ENCODE data around the gene HOXC4.
"Not testable (repeated sequence)": the region's sequence is repeated elsewhere in the genome, so short reads cannot be mapped to it uniquely, and the experiment has no call there.

HOXC4 gene

DNA sequence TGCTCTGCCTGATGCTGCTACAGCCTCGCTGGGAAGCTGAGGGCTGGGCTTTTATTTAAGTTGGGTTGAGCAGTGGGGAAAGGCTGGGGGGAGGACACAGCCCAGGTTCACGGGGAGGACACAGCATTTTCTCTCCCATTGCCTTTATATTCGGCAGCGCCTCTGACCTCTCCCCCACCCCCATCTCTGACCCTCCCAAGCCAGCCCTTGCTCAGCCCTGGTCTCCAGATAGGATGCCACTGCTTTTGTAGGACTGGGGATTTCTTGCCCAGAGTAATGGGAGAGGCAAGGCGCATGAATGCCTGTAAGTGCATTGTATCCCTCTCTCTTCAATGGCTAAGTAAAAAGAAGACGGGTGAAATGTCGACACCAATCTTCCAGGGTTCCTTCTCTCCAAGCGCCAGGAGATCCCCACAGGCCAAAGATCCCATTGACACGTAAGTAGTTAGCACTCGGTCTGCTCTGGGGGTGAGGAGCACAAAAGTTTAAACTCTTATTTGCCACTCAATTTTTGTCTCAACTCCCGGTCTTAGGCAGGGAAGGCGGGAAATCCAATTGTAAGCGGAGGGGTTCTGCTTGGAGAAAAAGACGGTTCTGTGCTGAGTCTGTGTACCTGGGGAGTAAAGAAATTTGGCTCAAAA is 4.6 kb downstream of the HOXC4 start:
- no peak for DNase-seq (ENCODE audit: low read depth)

DNA sequence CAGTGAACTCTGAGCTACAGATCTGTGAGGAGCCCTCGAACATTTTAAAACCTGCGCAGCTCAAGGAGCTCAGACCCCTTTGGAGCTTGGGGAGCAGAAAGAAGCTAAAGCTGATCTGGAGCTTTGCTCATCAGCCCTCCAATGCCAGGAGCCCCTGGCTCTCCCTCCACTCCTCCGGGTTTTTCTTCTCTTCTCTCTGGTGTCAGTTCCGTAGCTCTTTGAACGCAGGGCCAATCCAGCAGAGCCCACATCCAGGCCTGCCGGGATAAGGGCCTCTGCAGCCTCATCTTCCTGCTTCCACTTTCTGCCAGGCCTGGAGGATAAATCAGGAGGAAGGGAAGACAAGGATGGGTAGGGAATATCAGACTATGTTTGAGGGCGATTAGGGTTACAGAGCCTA is 6.0 kb downstream of the HOXC4 start:
- DNase-seq (ENCODE audit: low read depth): no peak

DNA sequence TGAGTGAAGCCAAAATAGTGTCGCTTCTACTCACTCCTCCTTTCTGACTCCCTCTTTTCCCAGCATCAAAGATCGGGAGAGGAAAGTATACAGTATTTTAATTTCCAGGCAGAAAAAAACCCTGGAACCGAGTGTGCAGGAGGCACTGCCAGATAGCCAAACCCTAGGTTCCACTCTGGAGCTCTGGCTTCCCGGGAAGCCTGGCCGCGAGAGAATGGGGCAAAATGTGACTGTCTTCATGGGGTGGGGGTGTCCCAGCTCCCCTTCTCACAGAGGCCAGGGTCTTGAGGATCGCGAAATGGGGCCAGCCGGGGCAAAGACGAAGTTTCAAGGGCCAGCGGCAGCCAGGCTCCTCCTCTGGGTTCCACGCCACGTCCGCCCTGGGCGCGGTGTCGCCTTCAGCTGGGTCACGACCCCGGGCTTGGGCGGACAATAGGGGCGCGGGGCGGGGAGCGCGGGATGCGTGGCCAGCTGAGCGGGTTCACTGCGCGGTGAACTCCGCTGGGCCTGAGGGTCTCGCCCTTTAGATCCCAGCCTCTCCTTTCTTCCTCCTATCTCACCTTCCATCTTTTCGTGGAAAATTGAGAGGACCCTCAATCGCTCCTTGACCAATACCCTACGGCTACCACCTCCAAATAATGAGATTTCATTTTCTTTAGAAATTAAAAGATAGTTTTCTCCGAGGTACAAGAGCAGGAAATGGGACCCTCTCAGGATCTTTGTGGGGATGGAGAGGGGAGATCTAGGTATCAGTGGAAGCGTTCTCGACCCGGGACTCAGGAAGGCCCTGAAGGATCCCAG is 6.7 kb downstream of the HOXC4 start:
- DNase-seq (ENCODE audit: low read depth): no peak

GRCh38 chr12:54060975-54061778 is 7.5 kb downstream of the HOXC4 start:
- DNase-seq (ENCODE audit: low read depth): no peak

DNA sequence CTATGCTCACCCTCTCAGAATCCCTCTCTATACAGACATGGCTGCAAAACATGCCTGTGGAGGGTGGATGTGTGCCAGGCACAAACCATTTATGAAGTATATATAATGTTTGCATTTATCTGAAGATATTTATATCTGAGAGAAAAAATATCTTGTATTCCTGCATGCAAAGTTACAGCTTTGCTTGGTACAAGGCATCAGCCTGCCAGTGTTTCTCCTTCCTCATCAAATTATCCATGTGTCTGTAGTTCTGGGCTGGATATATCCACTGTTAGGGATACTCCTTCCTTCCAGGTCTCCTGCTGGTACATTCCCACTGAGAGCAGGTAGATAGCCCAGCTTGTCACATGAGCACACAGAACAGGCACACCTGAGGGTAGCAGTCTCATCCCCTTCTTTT is 12.0 kb downstream of the HOXC4 start:
- DNase-seq (ENCODE audit: low read depth): no peak

- no peak for DNase-seq (ENCODE audit: low read depth)
Observed at GRCh38 chr12:54066408-54066807, 12.8 kb downstream of the HOXC4 start.

GRCh38 chr12:54068418-54069070 is 14.9 kb downstream of the HOXC4 start:
- DNase-seq (ENCODE audit: low read depth): no peak

GRCh38 chr12:54071942-54072341 is 18.3 kb downstream of the HOXC4 start:
- DNase-seq (ENCODE audit: low read depth): no peak

GRCh38 chr12:54074308-54074707 is 20.7 kb downstream of the HOXC4 start:
- no peak for DNase-seq (ENCODE audit: low read depth)

DNA sequence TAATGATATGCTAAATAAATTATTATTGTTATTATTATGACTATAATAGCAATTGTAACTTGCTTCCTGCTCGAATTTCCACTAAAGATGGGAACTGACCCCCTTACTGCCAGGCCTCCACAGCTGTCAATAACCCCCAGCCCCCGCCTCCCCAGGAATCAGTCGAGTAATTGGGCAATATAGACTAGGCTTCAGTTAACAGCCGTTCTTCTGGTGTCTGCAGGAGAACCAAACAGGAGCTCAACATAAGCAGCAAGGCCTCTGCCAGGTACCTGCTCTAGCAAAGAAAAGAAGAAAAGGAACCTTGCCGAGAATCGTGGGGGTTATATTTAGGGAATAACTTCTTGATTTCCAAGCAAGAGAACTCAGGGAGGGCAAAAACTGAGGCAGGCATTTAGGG is 21.8 kb downstream of the HOXC4 start:
- DNase-seq (ENCODE audit: low read depth): no peak

- no peak for DNase-seq (ENCODE audit: low read depth)
Observed at GRCh38 chr12:54075974-54076373, 22.3 kb downstream of the HOXC4 start.

- not testable (repeated sequence) for DNase-seq (ENCODE audit: low read depth)
Observed at GRCh38 chr12:54077843-54078242, 24.2 kb downstream of the HOXC4 start.

- not testable (repeated sequence) for DNase-seq (ENCODE audit: low read depth)
Observed at GRCh38 chr12:54079115-54079514, 25.5 kb downstream of the HOXC4 start.

- not testable (repeated sequence) for DNase-seq (ENCODE audit: low read depth)
Observed at GRCh38 chr12:54080008-54080924, 26.6 kb downstream of the HOXC4 start.

DNA sequence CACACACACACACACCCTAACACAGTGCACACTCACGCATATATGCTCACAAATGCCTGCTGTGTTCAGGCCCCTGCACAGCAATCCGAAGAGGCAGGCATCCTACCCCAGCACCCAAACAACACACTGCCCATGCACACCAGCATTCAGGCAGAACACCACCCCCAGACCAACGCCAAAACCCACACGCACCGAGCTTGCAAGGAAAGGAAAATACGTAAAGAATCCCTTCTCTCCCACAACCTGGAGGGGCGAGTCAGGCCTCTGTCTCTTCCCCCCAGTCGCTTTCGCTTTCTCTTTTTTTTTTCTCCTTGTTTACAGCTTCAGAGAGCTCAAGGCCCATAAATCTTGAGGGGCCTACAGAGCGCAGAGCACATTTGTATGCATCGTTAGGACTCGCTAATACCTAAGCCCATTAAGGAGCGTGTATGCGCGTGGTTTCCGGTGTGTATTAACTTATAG is 27.4 kb downstream of the HOXC4 start:
- not testable (repeated sequence) for DNase-seq (ENCODE audit: low read depth)

DNA sequence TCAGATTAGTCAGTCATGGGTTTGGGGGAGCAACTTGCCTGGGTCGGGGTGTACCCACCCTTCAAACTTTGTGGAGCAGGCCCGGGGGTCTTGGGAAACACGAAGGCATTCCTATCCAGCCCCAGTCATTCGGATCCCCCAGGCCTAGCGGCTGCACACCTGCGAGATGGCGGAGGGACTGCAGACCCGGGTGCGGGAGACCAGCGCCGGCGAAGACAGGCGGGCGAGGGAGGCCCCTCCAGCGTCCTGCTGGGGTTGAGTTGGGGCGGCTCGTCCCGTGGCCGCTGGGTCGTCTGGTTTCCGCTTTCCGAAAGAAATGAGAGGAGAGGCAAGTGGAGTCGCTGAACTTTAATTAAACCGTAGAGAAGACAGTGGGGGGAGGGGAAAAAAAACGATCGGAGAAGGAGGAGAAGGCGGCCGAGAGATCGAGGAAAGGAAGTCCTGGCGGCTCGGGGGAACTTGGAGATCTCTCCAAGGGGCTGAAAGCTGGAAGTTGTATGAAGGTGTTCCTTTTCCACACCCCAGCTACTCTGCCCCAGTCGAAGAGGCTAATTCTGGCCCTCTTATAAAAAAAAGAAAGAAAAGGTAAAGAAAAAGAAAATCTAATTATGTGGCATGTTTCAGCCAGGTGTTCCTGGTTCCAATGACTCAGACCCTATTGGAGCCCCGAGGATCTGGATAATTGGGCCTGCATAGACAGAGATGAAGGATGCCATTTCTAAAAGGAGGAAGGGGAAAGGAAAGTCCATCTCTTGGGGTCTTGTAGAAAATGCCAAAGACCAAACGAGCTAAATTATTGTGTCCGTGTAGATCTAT is 28.2 kb downstream of the HOXC4 start:
- DNase-seq (ENCODE audit: low read depth): not testable (repeated sequence)

DNA sequence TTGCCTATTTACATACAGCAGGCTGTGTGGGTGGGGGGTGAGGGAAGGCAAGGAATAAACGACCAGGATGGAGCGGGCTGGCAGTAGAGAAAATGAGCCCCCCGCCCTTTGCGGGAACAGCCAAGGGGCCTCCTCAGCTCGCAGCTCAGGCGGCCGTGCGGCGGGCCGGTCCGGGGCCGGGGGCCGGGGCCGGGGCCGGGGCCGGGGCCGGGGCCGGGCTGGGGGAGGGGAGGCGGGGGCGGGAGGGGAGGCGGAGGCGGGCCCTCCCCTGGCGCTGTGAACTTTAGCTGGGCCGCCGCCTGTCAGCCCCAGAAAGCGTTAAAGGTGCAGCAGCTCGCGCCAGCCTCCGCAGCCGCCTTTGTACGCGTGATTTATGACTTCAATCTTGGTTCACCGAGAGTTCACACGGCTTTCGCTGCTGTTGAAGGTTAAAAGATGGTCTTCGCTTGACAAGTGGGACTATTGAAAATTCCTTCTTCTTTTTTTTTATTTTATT is 28.8 kb downstream of the HOXC4 start:
- DNase-seq (ENCODE audit: low read depth): no peak

GRCh38 chr12:54088011-54088410 is 34.4 kb downstream of the HOXC4 start:
- not testable (repeated sequence) for DNase-seq (ENCODE audit: low read depth)

DNA sequence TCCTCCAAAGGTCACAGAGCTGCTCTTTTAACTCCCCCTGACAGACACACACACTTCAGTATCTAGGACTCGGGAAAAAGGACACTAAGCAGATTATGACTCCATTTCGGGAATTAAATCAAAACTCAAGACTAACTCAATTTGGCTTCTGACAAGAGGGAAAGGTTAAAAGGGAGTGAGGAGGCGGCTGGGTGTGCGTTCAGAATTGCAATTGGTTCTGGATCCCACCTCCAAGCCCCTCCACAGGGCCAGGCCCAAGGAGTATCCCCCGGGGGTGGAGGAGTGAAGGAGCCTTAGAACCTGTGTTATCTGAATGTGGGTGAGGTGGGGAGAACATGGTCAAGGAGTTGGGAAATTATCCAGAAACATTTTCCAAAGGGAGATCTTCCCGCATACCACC is 35.8 kb downstream of the HOXC4 start:
- not testable (repeated sequence) for DNase-seq (ENCODE audit: low read depth)

GRCh38 chr12:54090312-54090711 is 36.7 kb downstream of the HOXC4 start:
- not testable (repeated sequence) for DNase-seq (ENCODE audit: low read depth)

All from T-helper 22 cell (primary cell).